K562 treated with DMSO at 1 percent for 4 hours (cell line): ENCODE results near the gene OR52E1. TPM values are rescaled to one million over a fixed set of nuclear protein-coding genes. Genes with fewer than 3 reads are reported as not detected.

Source experiments
- total RNA-seq: library from RNA; unstranded; fragments of 300-600 nt; gene quantifications from 2 replicates; pipeline ENCODE4 v1.2.3, GENCODE V29; 2022; ENCODE audit not compliant: insufficient read depth

The OR52E1 gene
- not detected in 2 replicates for total RNA-seq

GRCh38 chr11:5069272-5069671 is at the start of gene OR52E1:
Gene OR52E1 (plus strand): TSS chr11:5069572.

GRCh38 chr11:5046226-5046625 is 23.1 kb upstream of the OR52E1 start, which contains the start of gene OR52J3:
Gene OR52J3 (plus strand): TSS chr11:5046526. CDS start chr11:5046526, 0 bp downstream.

GRCh38 chr11:5059391-5059790 is 10.0 kb upstream of the OR52E1 start, which contains the start of gene OR52E2:
Gene OR52E2 (minus strand): TSS chr11:5059627. CDS start chr11:5059627, 0 bp downstream.

Other genes starting within 250 kb of the OR52E1 start
- not detected in 2 replicates for gene OR51F2, start 248.3 kb upstream of the OR52E1 start, total RNA-seq
- gene OR51S1, start 220.4 kb upstream of the OR52E1 start, total RNA-seq, result not detected in 2 replicates
- gene OR51T1, start 187.7 kb upstream of the OR52E1 start, total RNA-seq, result not detected in 2 replicates
- gene OR51A7, start 165.8 kb upstream of the OR52E1 start, total RNA-seq, result not detected in 2 replicates
- gene OR51G2, start 150.2 kb upstream of the OR52E1 start, total RNA-seq, result not detected in 2 replicates
- not detected in 2 replicates for gene OR51G1, start 145.2 kb upstream of the OR52E1 start, total RNA-seq
- not detected in 2 replicates for gene OR51A4, start 122.0 kb upstream of the OR52E1 start, total RNA-seq
- not detected in 2 replicates for gene OR51A2, start 113.9 kb upstream of the OR52E1 start, total RNA-seq
- gene OR51L1, start 74.7 kb upstream of the OR52E1 start, total RNA-seq, result not detected in 2 replicates
- not detected in 2 replicates for gene OR52J3, start 23.0 kb upstream of the OR52E1 start, total RNA-seq
- gene OR52E2, start 9.9 kb upstream of the OR52E1 start, total RNA-seq, result not detected in 2 replicates
- gene OR52A5, start 68.8 kb downstream of the OR52E1 start, total RNA-seq, result not detected in 2 replicates
- not detected in 2 replicates for gene OR52A1, start 85.2 kb downstream of the OR52E1 start, total RNA-seq
- not detected in 2 replicates for gene OR51V1, start 131.1 kb downstream of the OR52E1 start, total RNA-seq
- gene HBB, start 157.5 kb downstream of the OR52E1 start, total RNA-seq, result not detected in 2 replicates
- gene HBD, start 164.9 kb downstream of the OR52E1 start, total RNA-seq, result 3.4 TPM in 1 of 2 replicates, not detected in the other
- 509 and 521 TPM in 2 replicates for gene HBG1, start 180.3 kb downstream of the OR52E1 start, total RNA-seq
- gene HBG2, start 185.2 kb downstream of the OR52E1 start, total RNA-seq, result 2,558 and 2,601 TPM in 2 replicates
- 1,476 and 1,673 TPM in 2 replicates for gene HBE1, start 200.4 kb downstream of the OR52E1 start, total RNA-seq
- 55.4 and 61.8 TPM in 2 replicates for gene OR51B4, start 232.4 kb downstream of the OR52E1 start, total RNA-seq